ENCODE measurements around the gene MUC4. TPM values are rescaled to one million over a fixed set of nuclear protein-coding genes. Genes with fewer than 3 reads are reported as not detected.
"Not testable (repeated sequence)": the region's sequence is repeated elsewhere in the genome, so short reads cannot be mapped to it uniquely, and the experiment has no call there.

Gene MUC4
- total RNA-seq, 2 experiments from 2014 or later, result 0.06 TPM; not detected in 1

DNA sequence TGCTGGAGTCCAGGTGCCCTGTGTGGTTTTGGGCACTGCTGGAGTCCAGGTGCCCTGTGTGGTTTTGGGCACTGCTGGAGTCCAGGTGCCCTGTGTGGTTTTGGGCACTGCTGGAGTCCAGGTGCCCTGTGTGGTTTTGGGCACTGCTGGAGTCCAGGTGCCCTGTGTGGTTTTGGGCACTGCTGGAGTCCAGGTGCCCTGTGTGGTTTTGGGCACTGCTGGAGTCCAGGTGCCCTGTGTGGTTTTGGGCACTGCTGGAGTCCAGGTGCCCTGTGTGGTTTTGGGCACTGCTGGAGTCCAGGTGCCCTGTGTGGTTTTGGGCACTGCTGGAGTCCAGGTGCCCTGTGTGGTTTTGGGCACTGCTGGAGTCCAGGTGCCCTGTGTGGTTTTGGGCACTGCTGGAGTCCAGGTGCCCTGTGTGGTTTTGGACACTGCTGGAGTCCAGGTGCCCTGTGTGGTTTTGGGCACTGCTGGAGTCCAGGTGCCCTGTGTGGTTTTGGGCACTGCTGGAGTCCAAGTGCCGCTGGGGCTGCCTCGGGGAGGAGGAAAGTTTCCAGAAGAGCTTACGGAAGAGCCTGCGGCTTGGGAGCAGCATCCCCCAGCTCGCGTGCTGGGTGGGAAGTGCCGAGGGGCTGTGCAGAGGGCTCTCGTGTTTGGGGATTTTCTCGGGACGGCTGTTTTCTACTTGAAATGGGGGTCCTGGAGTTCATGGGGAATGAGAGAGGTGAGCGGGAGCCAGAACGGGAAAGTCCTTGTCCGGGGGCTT, 12.9 kb upstream of the MUC4 start:
- peaks cover 10% of the 10 kb centered on the region for H3K27me3 Mint-ChIP-seq
- H3K4me3 Mint-ChIP-seq; H3K9me3 Mint-ChIP-seq; POLR2A ChIA-PET; DNase-seq; H3K4me1 Mint-ChIP-seq; ATAC-seq (ENCODE audit: low read depth); H3K36me3 Mint-ChIP-seq; H3K27ac Mint-ChIP-seq: not testable (repeated sequence)

GRCh38 chr3:195823999-195824398, 12.3 kb upstream of the MUC4 start:
- Mint-ChIP-seq H3K27ac (no peak overlapping the region), H3K9me3 (no peaks in the 10 kb centered on the region), H3K4me3 (no peak overlapping the region), H3K36me3 (no peaks in the 10 kb centered on the region), H3K27me3 (peaks cover 10% of the 10 kb centered on the region), H3K4me1 (no peaks in the 10 kb centered on the region)
- DNase-seq (no peak), ATAC-seq (ENCODE audit: low read depth) (no peak)
- POLR2A ChIA-PET, result no interaction called here

- H3K4me3 Mint-ChIP-seq, result no peak overlapping the region
- H3K4me1 Mint-ChIP-seq, result no peaks in the 10 kb centered on the region
- H3K27me3 Mint-ChIP-seq, result peaks cover 10% of the 10 kb centered on the region
- no peak for ATAC-seq (ENCODE audit: low read depth)
- H3K27ac Mint-ChIP-seq, result no peak overlapping the region
- no peak for DNase-seq
- no peaks in the 10 kb centered on the region for H3K9me3 Mint-ChIP-seq
- H3K36me3 Mint-ChIP-seq, result no peaks in the 10 kb centered on the region
- POLR2A ChIA-PET, result no interaction called here
These were observed 11.6 kb upstream of the MUC4 start for GRCh38 chr3:195823280-195823679.

DNA sequence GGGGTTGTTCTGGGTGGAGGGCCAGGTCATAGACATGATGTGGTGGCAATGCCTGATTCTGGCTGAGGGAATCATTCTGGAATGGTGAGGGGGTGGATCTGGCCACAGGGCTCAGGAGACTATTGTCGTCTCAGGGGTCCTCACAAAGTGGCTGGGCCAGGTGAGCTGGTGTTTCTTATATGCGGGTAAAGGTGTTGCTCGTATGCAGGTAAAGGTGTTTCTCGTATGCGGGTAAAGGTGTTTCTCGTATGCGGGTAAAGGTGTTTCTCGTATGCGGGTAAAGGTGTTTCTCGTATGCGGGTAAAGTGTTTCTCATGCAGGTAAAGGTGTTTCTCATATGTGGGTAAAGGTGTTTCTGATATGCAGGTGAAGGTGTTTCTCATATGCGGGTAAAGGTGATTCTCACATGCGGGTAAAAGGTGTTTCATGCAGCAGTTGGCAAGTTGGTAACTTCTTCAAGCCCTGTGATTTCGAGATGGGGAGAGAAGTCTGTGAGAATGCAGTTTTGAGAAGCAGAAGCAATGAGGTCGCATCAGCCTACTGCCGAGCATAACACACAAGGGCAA, 10.5 kb upstream of the MUC4 start:
- no peak for ATAC-seq (ENCODE audit: low read depth)
- H3K4me3 Mint-ChIP-seq, result no peak overlapping the region
- POLR2A ChIA-PET, result interaction anchor here (1.3 kb wide), 1 partner anchor 28 kb away, joined by 3 read pairs; no protein-coding TSS in a partner anchor

DNA sequence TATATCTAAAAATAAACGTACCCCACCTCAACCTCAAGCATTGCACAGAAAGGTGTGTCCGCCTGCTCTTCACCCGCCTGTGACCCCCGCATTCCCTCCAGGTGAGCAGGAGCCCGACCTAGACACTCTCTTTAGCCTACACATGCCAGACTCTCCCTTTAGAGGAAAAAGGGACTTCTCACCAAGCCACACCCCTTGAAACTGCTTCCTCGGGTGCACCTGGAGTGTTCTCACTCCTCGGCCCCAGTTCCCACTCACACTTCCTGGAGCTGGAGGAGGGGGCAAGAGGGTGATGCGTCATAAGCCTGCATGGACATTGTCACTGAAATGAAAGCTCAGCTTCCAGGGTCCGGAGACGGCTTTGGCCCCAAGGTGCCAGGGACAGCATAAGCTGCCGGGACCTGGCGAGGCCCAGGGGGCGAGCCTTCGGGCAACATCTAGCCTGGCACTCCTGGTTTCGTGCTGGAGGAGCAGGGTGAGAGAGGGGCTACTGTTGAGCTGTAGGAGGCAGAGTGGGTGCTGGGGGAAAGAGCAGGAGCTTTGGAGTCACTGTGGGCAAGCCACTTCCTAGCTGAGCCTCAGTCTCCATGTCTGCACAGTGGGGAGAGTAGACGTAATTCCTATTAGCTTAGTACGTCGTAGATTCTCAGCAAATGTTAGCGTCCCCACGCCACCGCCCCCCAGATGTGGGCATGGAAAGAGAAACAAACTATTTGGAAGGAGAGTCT, 9.8 kb upstream of the MUC4 start:
- POLR2A ChIA-PET, result interaction anchor here (1.3 kb wide), 1 partner anchor 29 kb away, joined by 3 read pairs; no protein-coding TSS in a partner anchor
- H3K27ac Mint-ChIP-seq, result no peak overlapping the region

More for the DNA sequence above, 10.5 kb upstream of the MUC4 start:
- Mint-ChIP-seq H3K27ac (no peak overlapping the region), H3K27me3 (peaks cover 10% of the 10 kb centered on the region), H3K9me3 (no peaks in the 10 kb centered on the region), H3K36me3 (no peaks in the 10 kb centered on the region), H3K4me1 (peaks cover 4% of the 10 kb centered on the region)
- no peak for DNase-seq

GRCh38 chr3:195820901-195821300, 9.2 kb upstream of the MUC4 start:
- ATAC-seq (ENCODE audit: low read depth) (no peak), DNase-seq (no peak)
- H3K9me3 Mint-ChIP-seq, result no peaks in the 10 kb centered on the region
- H3K4me3 Mint-ChIP-seq, result no peak overlapping the region
- no peaks in the 10 kb centered on the region for H3K36me3 Mint-ChIP-seq
- H3K4me1 Mint-ChIP-seq, result peaks cover 4% of the 10 kb centered on the region
- POLR2A ChIA-PET, result no interaction called here
- H3K27me3 Mint-ChIP-seq, result peaks cover 10% of the 10 kb centered on the region
- H3K27ac Mint-ChIP-seq, result no peak overlapping the region

More for the DNA sequence above, 9.8 kb upstream of the MUC4 start:
- DNase-seq (no peak), ATAC-seq (ENCODE audit: low read depth) (no peak)
- no peaks in the 10 kb centered on the region for H3K36me3 Mint-ChIP-seq
- H3K9me3 Mint-ChIP-seq, result no peaks in the 10 kb centered on the region
- H3K4me1 Mint-ChIP-seq, result peaks cover 4% of the 10 kb centered on the region
- H3K4me3 Mint-ChIP-seq, result no peak overlapping the region
- H3K27me3 Mint-ChIP-seq, result peaks cover 10% of the 10 kb centered on the region

DNA sequence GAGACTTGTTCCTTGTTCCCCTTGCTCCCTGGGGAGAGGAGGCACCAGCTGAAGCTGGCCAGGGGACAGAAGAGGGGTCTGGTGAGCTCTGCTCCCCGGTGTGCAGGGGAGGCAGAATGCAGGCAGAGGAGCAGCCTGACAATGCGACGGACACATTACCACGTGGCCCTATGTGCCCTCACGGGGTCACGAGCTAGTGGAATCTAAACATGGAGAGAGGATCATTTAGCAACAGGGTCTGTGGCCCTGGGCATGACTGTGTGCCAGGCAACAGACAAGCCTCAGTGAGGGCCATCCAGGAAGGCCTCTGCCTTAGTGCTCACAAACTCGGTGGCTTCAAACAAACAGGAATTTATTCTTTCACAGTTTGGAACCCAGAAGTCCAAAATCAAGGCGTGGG, 8.5 kb upstream of the MUC4 start:
- Mint-ChIP-seq H3K27ac (no peak overlapping the region), H3K36me3 (no peaks in the 10 kb centered on the region), H3K4me1 (peaks cover 4% of the 10 kb centered on the region), H3K4me3 (no peak overlapping the region), H3K9me3 (no peaks in the 10 kb centered on the region), H3K27me3 (peaks cover 10% of the 10 kb centered on the region)
- no peak for DNase-seq
- POLR2A ChIA-PET, result no interaction called here
- no peak for ATAC-seq (ENCODE audit: low read depth)

DNA sequence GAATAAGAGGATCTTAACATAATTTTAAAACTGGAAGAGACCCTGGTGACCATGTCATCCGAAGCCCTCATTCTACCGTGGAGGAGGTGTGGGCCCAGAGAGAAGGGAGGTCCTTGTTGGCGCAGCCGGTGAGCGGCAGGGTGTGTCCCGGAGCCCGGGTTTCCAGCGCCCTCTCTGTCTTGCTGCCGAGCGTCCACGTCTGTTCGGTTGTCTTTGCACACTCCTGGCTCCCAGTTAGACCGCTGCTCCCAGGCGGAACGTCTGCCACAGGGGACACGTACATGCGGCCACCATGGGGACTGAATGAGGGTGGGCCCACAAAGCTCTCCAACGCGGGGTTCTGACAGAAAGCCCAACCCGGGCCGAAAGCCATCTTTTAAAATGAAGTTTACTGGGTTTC, 6.6 kb upstream of the MUC4 start:
- no peaks in the 10 kb centered on the region for H3K9me3 Mint-ChIP-seq
- POLR2A ChIA-PET, result no interaction called here
- H3K27me3 Mint-ChIP-seq, result peaks cover 5% of the 10 kb centered on the region
- ATAC-seq (ENCODE audit: low read depth), result no peak
- DNase-seq, result no peak
- H3K36me3 Mint-ChIP-seq, result no peaks in the 10 kb centered on the region
- no peak overlapping the region for H3K4me3 Mint-ChIP-seq
- H3K27ac Mint-ChIP-seq, result no peak overlapping the region
- H3K4me1 Mint-ChIP-seq, result peaks cover 4% of the 10 kb centered on the region

DNA sequence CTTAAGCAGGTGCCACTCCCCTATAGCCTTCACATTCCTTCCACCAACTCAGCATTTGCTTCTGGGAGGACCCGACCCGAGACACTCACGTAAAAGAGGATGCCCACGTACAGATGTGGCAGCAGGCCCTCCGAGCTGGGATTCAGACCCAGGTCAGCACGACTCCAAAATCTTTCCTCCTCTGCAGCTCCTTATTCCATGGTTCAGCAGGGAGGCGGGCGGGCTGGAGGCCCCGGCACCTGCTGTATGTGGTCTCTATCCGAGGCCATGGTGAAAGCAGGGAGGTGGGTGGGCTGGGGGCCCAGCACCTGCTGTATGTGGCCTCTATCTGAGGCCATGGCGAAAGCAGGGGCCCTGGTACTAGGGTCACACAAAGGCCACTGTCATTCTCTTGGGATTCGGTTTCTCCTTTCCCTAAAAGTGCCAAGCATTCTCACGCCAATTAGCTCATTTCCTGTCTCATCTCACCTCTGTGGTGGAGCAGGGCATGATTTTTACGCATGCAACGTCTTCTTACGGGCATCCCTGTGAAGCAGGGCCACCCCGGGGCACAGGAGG, 5.9 kb upstream of the MUC4 start:
- Mint-ChIP-seq H3K27ac (no peak overlapping the region), H3K27me3 (peaks cover under 1% of the 10 kb centered on the region), H3K4me1 (peaks cover 4% of the 10 kb centered on the region), H3K4me3 (no peak overlapping the region), H3K36me3 (no peaks in the 10 kb centered on the region), H3K9me3 (no peaks in the 10 kb centered on the region)
- POLR2A ChIA-PET, result no interaction called here
- no peak for DNase-seq
- no peak for ATAC-seq (ENCODE audit: low read depth)

DNA sequence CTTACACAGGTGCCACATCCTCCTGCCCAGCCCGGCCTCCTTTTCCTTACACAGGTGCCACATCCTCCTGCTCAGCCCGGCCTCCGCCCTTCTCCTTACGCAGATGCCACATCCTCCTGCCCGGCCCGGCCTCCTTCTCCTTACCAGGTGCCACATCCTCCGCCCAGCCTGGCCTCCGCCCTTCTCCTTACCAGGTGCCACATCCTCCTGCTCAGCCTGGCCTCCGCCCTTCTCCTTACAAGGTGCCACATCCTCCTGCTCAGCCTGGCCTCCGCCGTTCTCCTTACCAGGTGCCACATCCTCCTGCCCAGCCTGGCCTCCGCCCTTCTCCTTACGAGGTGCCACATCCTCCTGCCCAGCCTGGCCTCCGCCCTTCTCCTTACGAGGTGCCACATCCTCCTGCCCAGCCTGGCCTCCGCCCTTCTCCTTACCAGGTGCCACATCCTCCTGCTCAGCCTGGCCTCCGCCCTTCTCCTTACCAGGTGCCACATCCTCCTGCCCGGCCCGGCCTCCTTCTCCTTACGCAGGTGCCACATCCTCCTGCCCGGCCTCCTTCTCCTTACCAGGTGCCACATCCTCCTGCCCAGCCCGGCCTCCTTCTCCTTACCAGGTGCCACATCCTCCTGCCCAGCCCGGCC, 4.7 kb upstream of the MUC4 start:
- H3K4me3 Mint-ChIP-seq; DNase-seq; ATAC-seq (ENCODE audit: low read depth); H3K4me1 Mint-ChIP-seq; H3K9me3 Mint-ChIP-seq; H3K27me3 Mint-ChIP-seq; H3K27ac Mint-ChIP-seq; H3K36me3 Mint-ChIP-seq; POLR2A ChIA-PET: not testable (repeated sequence)

DNA sequence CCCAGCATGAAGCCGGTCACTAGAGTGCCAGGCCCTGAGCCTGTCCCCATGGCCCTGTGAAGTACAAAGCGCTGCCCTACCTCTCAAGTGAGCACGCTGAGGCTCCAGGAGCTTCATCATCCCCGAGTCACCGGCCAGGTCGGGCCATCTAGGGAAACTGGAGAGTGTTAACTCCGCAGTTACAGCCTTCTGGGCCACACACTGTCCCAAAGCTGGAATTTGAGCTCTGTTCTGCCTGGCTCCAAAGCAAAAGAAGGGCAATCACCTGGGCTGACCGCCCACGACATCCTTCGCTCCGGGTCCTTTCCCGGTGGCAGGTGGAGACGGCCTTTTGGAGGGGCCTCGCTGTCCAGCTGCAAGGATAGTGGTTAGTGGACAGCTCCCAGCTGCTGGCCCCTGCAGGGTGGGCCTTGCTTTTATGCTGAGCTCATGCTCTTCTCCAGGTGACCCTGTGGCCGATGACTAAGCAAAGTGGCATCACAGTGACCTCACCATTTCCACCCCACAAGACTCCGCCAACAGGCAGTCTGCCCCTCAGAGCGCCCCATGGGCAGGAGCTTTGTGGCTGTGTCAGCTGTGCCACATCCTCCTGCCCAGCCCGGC, 3.5 kb upstream of the MUC4 start:
- H3K36me3 Mint-ChIP-seq, result no peaks in the 10 kb centered on the region
- no peak overlapping the region for H3K27ac Mint-ChIP-seq
- peaks cover 6% of the 10 kb centered on the region for H3K27me3 Mint-ChIP-seq
- DNase-seq (no peak), ATAC-seq (ENCODE audit: low read depth) (no peak)
- peaks cover 4% of the 10 kb centered on the region for H3K4me1 Mint-ChIP-seq
- POLR2A ChIA-PET, result no interaction called here
- H3K9me3 Mint-ChIP-seq, result no peaks in the 10 kb centered on the region
- no peak overlapping the region for H3K4me3 Mint-ChIP-seq

DNA sequence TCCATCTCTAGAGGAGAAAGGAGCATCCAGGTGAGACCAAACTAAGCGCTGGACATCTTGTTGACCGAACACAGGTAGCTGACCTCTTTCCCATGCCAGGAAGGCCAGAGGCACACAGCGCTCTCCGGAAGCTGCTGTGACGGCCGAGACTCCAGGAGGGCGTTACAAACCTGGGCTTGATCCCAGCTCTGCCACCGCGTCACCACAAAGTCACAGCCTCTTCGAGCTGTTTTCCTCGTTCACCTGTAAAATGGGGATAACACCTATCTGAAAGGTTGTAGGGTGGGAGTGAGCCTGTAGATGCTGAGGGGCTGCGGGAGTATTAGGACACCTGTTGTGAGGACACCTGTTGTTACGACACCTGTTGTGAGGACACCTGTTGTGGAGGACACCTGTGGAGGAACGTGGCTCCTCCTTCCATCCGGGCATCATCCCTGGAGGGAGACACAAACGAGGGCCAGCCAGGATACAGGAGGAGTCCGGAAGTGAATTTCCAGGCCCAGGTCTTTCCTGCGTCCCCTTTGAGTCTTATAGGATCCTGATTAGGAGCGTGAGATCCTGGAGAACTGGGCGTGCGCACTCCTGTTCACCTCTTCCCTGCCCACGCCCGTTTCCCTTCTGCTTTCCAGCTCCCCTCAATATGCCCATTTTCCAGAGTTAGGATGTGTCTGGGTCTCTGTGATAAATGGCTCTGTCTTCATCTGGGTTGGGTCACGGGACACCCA, 2.3 kb upstream of the MUC4 start:
- H3K36me3 Mint-ChIP-seq, result no peaks in the 10 kb centered on the region
- ATAC-seq (ENCODE audit: low read depth) (no peak), DNase-seq (no peak)
- peaks cover 8% of the 10 kb centered on the region for H3K27me3 Mint-ChIP-seq
- H3K4me3 Mint-ChIP-seq, result no peak overlapping the region
- H3K27ac Mint-ChIP-seq, result no peak overlapping the region
- POLR2A ChIA-PET, result no interaction called here
- H3K9me3 Mint-ChIP-seq, result no peaks in the 10 kb centered on the region
- H3K4me1 Mint-ChIP-seq, result peaks cover 6% of the 10 kb centered on the region

Measured in activated naive CD8-positive, alpha-beta T cell treated with anti-CD3 and anti-CD28 coated beads, Interleukin-2, amount 10 ng/mL, durations not matched to agents 7 days and 5 days (primary cell).